ENCODE results near the gene SFPQ. TPM values are rescaled to one million over a fixed set of nuclear protein-coding genes. Genes with fewer than 3 reads are reported as not detected.
A peak's percentile ranks its signal among the peaks of the same experiment; 100 is the strongest.

Gene SFPQ
- polyA plus RNA-seq, 1 donor from 2014 or later, result 1,127 TPM

GRCh38 chr1:35202048-35202719, 9.2 kb upstream of the SFPQ start:
- Histone ChIP-seq H3K4me3 (ENCODE audit: low read length) (peak overlapping the region; percentile 47), H3K27ac (ENCODE audit: low read length) (peak overlapping the region; percentile 84), H3K36me3 (ENCODE audit: insufficient read depth, low read length) (no peaks in the 10 kb centered on the region), H3K27me3 (ENCODE audit: insufficient read depth, low read depth, low read length) (no peaks in the 10 kb centered on the region), H3F3A (ENCODE audit: insufficient read depth, low read length, poor library complexity, severe bottlenecking) (no peaks in the 10 kb centered on the region), H2AFZ (ENCODE audit: low read depth, low read length) (peak overlapping the region; percentile 51), H3K9me2 (ENCODE audit: insufficient read depth, low read length) (no peaks in the 10 kb centered on the region), H3K9ac (ENCODE audit: low read length) (peak overlapping the region; percentile 53), H4K20me1 (ENCODE audit: insufficient read depth) (no peaks in the 10 kb centered on the region), H3K79me2 (replicated peaks; ENCODE audit: insufficient read depth, low read length) (no peaks in the 10 kb centered on the region), H3K4me2 (ENCODE audit: low read length) (peak overlapping the region; percentile 73), H3K9me3 (ENCODE audit: low read length) (no peaks in the 10 kb centered on the region)
- TF ChIP-seq POLR2AphosphoS5 (IDR thresholded peaks at IDR 0.05), result peak; percentile 63
- peak; percentile 79 for TF ChIP-seq RAD21 (conservative IDR thresholded peaks at IDR 0.05)
- TF ChIP-seq CTCF (IDR thresholded peaks at IDR 0.05; ENCODE audit: poor library complexity, severe bottlenecking), result peak; percentile 92
- TF ChIP-seq EZH2 (IDR thresholded peaks at IDR 0.05; ENCODE audit: borderline replicate concordance, insufficient read depth, low read length, poor library complexity, severe bottlenecking), result no peak
- peak; percentile 82 for TF ChIP-seq SMC3 (conservative IDR thresholded peaks at IDR 0.05; ENCODE audit: poor library complexity)
- no peak for TF ChIP-seq MXI1 (conservative IDR thresholded peaks at IDR 0.05; ENCODE audit: poor library complexity, severe bottlenecking)
- peak; percentile 52 for TF ChIP-seq EP300 (conservative IDR thresholded peaks at IDR 0.05; ENCODE audit: poor library complexity, severe bottlenecking)
- TF ChIP-seq REST (IDR thresholded peaks at IDR 0.05; ENCODE audit: borderline replicate concordance), result peak; percentile 68
- no peak for TF ChIP-seq TAF1 (IDR thresholded peaks at IDR 0.05; ENCODE audit: low read depth)

GRCh38 chr1:35201631-35202030, 8.7 kb upstream of the SFPQ start:
- Histone ChIP-seq H3K9ac (ENCODE audit: low read length) (no peak overlapping the region), H3K27ac (ENCODE audit: low read length) (peak overlapping the region; percentile 84), H3K4me3 (ENCODE audit: low read length) (no peak overlapping the region), H2AFZ (ENCODE audit: low read depth, low read length) (peak overlapping the region; percentile 51), H4K20me1 (ENCODE audit: insufficient read depth) (no peaks in the 10 kb centered on the region), H3K9me2 (ENCODE audit: insufficient read depth, low read length) (no peaks in the 10 kb centered on the region), H3K4me2 (ENCODE audit: low read length) (no peak overlapping the region), H3K36me3 (ENCODE audit: insufficient read depth, low read length) (no peaks in the 10 kb centered on the region), H3F3A (ENCODE audit: insufficient read depth, low read length, poor library complexity, severe bottlenecking) (no peaks in the 10 kb centered on the region), H3K27me3 (ENCODE audit: insufficient read depth, low read depth, low read length) (no peaks in the 10 kb centered on the region), H3K9me3 (ENCODE audit: low read length) (no peaks in the 10 kb centered on the region), H3K79me2 (replicated peaks; ENCODE audit: insufficient read depth, low read length) (no peaks in the 10 kb centered on the region)
- TF ChIP-seq EZH2 (IDR thresholded peaks at IDR 0.05; ENCODE audit: borderline replicate concordance, insufficient read depth, low read length, poor library complexity, severe bottlenecking) (no peak), REST (IDR thresholded peaks at IDR 0.05; ENCODE audit: borderline replicate concordance) (no peak), CTCF (IDR thresholded peaks at IDR 0.05; ENCODE audit: poor library complexity, severe bottlenecking) (no peak), POLR2AphosphoS5 (IDR thresholded peaks at IDR 0.05) (no peak), EP300 (conservative IDR thresholded peaks at IDR 0.05; ENCODE audit: poor library complexity, severe bottlenecking) (no peak), SMC3 (conservative IDR thresholded peaks at IDR 0.05; ENCODE audit: poor library complexity) (no peak), MXI1 (conservative IDR thresholded peaks at IDR 0.05; ENCODE audit: poor library complexity, severe bottlenecking) (no peak), RAD21 (conservative IDR thresholded peaks at IDR 0.05) (no peak), TAF1 (IDR thresholded peaks at IDR 0.05; ENCODE audit: low read depth) (no peak)

All from neural cell (in vitro differentiated cells).